ENCODE data around the gene FOSL1. TPM values are rescaled to one million over a fixed set of nuclear protein-coding genes. Genes with fewer than 3 reads are reported as not detected.

The FOSL1 gene
- total and polyA plus RNA-seq, 2 experiments from 2014 or later: 14.6 to 17.1 TPM

DNA sequence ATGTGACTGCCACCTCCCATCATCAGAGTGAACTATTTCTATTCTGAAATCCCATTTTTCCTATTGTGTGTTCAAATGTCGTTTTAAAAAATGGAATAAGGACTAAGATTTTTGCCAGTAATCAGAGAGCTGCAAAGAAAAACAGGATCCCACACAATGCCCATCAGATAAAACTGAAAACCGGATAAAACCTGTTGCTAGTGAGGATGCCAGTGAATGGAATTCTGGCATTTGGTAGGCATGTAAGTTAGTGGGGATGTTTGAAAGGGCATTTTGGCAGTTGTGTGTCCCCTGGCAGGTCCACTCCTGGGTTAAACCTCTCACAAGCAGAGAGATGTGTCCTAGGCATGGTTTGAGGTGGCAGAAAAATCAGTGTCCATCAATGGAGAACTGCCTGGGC, 25.2 kb upstream of the FOSL1 start (continued):
- TF ChIP-seq EZH2 (IDR thresholded peaks at IDR 0.05; ENCODE audit: low read depth, unreplicated experiment) (no peak), ZNF114 (CRISPR knock-in tag; IDR thresholded peaks at IDR 0.05) (no peak), CREB1 (CRISPR knock-in tag; IDR thresholded peaks at IDR 0.05; ENCODE audit: low read depth) (no peak), ZNF331 (CRISPR knock-in tag; IDR thresholded peaks at IDR 0.05; ENCODE audit: low read depth) (no peak), NANOG (IDR thresholded peaks at IDR 0.05; ENCODE audit: borderline replicate concordance) (no peak), EZH2phosphoT487 (IDR thresholded peaks at IDR 0.05; ENCODE audit: unreplicated experiment) (no peak)
- TF ChIP-seq, protein P1, sequence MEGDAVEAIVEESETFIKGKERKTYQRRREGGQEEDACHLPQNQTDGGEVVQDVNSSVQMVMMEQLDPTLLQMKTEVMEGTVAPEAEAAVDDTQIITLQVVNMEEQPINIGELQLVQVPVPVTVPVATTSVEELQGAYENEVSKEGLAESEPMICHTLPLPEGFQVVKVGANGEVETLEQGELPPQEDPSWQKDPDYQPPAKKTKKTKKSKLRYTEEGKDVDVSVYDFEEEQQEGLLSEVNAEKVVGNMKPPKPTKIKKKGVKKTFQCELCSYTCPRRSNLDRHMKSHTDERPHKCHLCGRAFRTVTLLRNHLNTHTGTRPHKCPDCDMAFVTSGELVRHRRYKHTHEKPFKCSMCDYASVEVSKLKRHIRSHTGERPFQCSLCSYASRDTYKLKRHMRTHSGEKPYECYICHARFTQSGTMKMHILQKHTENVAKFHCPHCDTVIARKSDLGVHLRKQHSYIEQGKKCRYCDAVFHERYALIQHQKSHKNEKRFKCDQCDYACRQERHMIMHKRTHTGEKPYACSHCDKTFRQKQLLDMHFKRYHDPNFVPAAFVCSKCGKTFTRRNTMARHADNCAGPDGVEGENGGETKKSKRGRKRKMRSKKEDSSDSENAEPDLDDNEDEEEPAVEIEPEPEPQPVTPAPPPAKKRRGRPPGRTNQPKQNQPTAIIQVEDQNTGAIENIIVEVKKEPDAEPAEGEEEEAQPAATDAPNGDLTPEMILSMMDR (conservative IDR thresholded peaks at IDR 0.05; ENCODE audit: low read depth in 2 of 2): no peak
- TF ChIP-seq, protein P2, sequence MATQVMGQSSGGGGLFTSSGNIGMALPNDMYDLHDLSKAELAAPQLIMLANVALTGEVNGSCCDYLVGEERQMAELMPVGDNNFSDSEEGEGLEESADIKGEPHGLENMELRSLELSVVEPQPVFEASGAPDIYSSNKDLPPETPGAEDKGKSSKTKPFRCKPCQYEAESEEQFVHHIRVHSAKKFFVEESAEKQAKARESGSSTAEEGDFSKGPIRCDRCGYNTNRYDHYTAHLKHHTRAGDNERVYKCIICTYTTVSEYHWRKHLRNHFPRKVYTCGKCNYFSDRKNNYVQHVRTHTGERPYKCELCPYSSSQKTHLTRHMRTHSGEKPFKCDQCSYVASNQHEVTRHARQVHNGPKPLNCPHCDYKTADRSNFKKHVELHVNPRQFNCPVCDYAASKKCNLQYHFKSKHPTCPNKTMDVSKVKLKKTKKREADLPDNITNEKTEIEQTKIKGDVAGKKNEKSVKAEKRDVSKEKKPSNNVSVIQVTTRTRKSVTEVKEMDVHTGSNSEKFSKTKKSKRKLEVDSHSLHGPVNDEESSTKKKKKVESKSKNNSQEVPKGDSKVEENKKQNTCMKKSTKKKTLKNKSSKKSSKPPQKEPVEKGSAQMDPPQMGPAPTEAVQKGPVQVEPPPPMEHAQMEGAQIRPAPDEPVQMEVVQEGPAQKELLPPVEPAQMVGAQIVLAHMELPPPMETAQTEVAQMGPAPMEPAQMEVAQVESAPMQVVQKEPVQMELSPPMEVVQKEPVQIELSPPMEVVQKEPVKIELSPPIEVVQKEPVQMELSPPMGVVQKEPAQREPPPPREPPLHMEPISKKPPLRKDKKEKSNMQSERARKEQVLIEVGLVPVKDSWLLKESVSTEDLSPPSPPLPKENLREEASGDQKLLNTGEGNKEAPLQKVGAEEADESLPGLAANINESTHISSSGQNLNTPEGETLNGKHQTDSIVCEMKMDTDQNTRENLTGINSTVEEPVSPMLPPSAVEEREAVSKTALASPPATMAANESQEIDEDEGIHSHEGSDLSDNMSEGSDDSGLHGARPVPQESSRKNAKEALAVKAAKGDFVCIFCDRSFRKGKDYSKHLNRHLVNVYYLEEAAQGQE (IDR thresholded peaks at IDR 0.05; ENCODE audit: unreplicated experiment): no peak

DNA sequence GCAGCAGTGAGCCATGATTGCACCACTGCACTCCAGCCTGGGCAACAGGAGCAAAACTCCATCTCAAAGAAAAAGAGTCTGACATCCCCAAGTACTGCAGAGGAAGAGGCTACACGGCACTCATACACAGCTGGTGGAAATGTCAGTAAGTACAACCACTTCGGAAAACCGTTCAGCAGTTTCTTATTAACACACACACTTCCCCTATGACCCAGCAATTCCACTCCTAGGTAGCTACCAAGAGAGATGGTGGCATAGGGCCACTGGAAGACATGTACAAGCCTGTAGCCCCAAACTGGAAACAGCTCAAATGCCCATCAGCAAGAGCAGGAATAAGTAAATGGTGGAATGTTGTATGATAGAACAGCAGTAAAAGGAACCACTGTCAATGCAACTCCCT, 22.4 kb upstream of the FOSL1 start:
- Histone ChIP-seq H3K4me3 (no peak overlapping the region), H3F3A (replicated peaks; ENCODE audit: low read depth) (0 out of 2 replicates have a peak, but pooled peaks cover 4% of the 10 kb centered on the region), H4K20me1 (replicated peaks; ENCODE audit: insufficient read depth) (no peaks in the 10 kb centered on the region), H3K27ac (ENCODE audit: low read depth) (no peak overlapping the region), H3K4me2 (no peak overlapping the region), H3K9me2 (ENCODE audit: insufficient read depth) (no peaks in the 10 kb centered on the region), H2AFZ (no peak overlapping the region), H3K4me1 (ENCODE audit: insufficient read depth) (peaks cover 8% of the 10 kb centered on the region; the same call in 1 of the 2 replicates), H3K27me3 (ENCODE audit: insufficient read depth) (no peaks in the 10 kb centered on the region), H3K79me2 (replicated peaks; ENCODE audit: insufficient read depth) (peaks cover 7% of the 10 kb centered on the region), H3K36me3 (ENCODE audit: insufficient read depth) (no peaks in the 10 kb centered on the region; the same call in 1 of the 2 replicates)
- no peaks in the 10 kb centered on the region for H3K9me3 Mint-ChIP-seq
- H3K4me3 Mint-ChIP-seq: no peak overlapping the region
- H3K27me3 Mint-ChIP-seq (ENCODE audit: insufficient read depth, low read depth, poor library complexity): peaks cover 7% of the 10 kb centered on the region
- H3K36me3 Mint-ChIP-seq (ENCODE audit: low read depth): peaks cover 18% of the 10 kb centered on the region
- H3K4me1 Mint-ChIP-seq: peaks cover 4% of the 10 kb centered on the region; the same call in 2 of the 3 replicates
- ATAC-seq (no peak), DNase-seq (ENCODE audit: low spot score) (no peak)
- no peak overlapping the region for H3K27ac Mint-ChIP-seq
- TF ChIP-seq, protein P2 (IDR thresholded peaks at IDR 0.05; ENCODE audit: unreplicated experiment): no peak
- TF ChIP-seq ZNF114 (CRISPR knock-in tag; IDR thresholded peaks at IDR 0.05) (no peak), ZNF331 (CRISPR knock-in tag; IDR thresholded peaks at IDR 0.05; ENCODE audit: low read depth) (no peak), JUNB (IDR thresholded peaks at IDR 0.05; ENCODE audit: unreplicated experiment) (no peak), EZH2phosphoT487 (IDR thresholded peaks at IDR 0.05; ENCODE audit: unreplicated experiment) (no peak)
- TF ChIP-seq, protein P3, sequence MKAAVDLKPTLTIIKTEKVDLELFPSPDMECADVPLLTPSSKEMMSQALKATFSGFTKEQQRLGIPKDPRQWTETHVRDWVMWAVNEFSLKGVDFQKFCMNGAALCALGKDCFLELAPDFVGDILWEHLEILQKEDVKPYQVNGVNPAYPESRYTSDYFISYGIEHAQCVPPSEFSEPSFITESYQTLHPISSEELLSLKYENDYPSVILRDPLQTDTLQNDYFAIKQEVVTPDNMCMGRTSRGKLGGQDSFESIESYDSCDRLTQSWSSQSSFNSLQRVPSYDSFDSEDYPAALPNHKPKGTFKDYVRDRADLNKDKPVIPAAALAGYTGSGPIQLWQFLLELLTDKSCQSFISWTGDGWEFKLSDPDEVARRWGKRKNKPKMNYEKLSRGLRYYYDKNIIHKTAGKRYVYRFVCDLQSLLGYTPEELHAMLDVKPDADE (IDR thresholded peaks at IDR 0.05): no peak

All from GM23338 (cell line).